GM20000 (cell line): ENCODE data around the gene BORCS5.

Experiments used
- DNase-seq: peaks from one replicate; pipeline ENCODE4 v3.0.0; 2012; ENCODE audit warnings: low spot score
- CTCF ChIP-seq: IDR thresholded peaks from 2 replicates; pipeline ENCODE4 v1.5.1; 2012; ENCODE audit warnings: mild to moderate bottlenecking, control low read depth; ENCODE audit errors: extremely low read depth, missing control alignments

The BORCS5 gene

GRCh38 chr12:12428961-12429657 lies 72.2 kb downstream of the BORCS5 start:
- no peak for TF ChIP-seq CTCF
- DNase-seq: no peak

- TF ChIP-seq CTCF: no peak
- no peak for DNase-seq
These were observed 75.5 kb downstream of the BORCS5 start for GRCh38 chr12:12432364-12432763.

GRCh38 chr12:12433203-12433731 lies 76.4 kb downstream of the BORCS5 start:
- no peak for TF ChIP-seq CTCF
- DNase-seq: no peak

GRCh38 chr12:12436831-12437345 lies 80.0 kb downstream of the BORCS5 start:
- DNase-seq: no peak
- TF ChIP-seq CTCF: no peak

GRCh38 chr12:12439636-12440035 lies 82.8 kb downstream of the BORCS5 start:
- no peak for DNase-seq
- no peak for TF ChIP-seq CTCF

GRCh38 chr12:12440784-12441428 lies 84.0 kb downstream of the BORCS5 start:
- no peak for DNase-seq
- TF ChIP-seq CTCF: no peak

GRCh38 chr12:12441429-12441807 lies 84.5 kb downstream of the BORCS5 start:
- TF ChIP-seq CTCF: no peak
- DNase-seq: no peak
